Measurements from ENCODE around the gene MGST3.

MGST3 gene

DNA sequence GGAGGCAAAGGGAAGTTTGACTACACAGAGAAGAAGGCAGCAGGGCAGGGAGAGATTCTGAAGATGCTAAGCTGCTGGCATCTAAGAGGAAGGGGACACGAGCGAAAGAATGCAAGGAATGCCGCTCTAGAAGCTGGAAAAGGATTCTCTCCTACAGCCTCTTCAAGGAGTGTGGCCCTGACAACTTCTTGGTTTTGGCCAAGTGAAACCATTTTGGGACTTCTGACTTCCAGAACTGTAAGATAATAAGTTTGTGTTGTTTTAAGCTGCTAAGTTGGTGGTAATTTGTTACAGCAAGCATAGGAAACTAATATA, 28.5 kb downstream of the MGST3 start:
- H3K27me3 ChIP-seq: no peaks in the 10 kb centered on the region
- TF ChIP-seq CTCF (IDR thresholded peaks at IDR 0.05; ENCODE audit: low read depth, low read length): no peak
- H3K9me3 ChIP-seq: no peaks in the 10 kb centered on the region
- H3K36me3 ChIP-seq: no peaks in the 10 kb centered on the region
- no peaks in the 10 kb centered on the region for H3K4me1 ChIP-seq
- no peak overlapping the region for H3K4me3 ChIP-seq (ENCODE audit: low read depth, low read length)
- no peak for DNase-seq

- no peaks in the 10 kb centered on the region for H3K36me3 ChIP-seq
- no peaks in the 10 kb centered on the region for H3K4me1 ChIP-seq
- no peak overlapping the region for H3K4me3 ChIP-seq (ENCODE audit: low read depth, low read length)
- no peak for TF ChIP-seq CTCF (IDR thresholded peaks at IDR 0.05; ENCODE audit: low read depth, low read length)
- no peak for DNase-seq
- H3K9me3 ChIP-seq: no peaks in the 10 kb centered on the region
- H3K27me3 ChIP-seq: no peaks in the 10 kb centered on the region
These were observed 30.7 kb downstream of the MGST3 start for GRCh38 chr1:165661703-165662102.

DNA sequence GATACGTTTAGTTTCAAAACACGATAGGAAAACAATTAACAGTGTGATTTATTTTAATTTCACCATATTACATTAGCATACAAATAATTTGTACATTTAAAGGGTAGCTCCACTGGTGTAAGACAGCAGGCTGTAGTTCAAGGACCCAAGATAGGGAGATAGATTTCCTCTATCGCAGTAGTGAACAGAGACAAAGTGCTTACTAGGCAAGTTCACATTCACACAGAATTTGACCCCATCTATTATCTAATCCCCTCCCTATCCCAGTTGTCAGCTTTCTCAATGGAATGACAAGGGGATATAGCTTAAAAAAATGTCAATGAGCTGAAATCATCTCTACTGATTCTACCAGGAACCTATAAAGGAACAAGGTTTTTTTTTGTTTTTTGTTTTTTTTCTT, 31.2 kb downstream of the MGST3 start:
- no peaks in the 10 kb centered on the region for H3K9me3 ChIP-seq
- no peak for DNase-seq
- TF ChIP-seq CTCF (IDR thresholded peaks at IDR 0.05; ENCODE audit: low read depth, low read length): no peak
- peaks cover 3% of the 10 kb centered on the region for H3K36me3 ChIP-seq
- no peak overlapping the region for H3K4me3 ChIP-seq (ENCODE audit: low read depth, low read length)
- H3K27me3 ChIP-seq: no peaks in the 10 kb centered on the region
- H3K4me1 ChIP-seq: no peaks in the 10 kb centered on the region

- Histone ChIP-seq H3K9me3 (no peaks in the 10 kb centered on the region), H3K36me3 (peaks cover 10% of the 10 kb centered on the region), H3K4me1 (no peaks in the 10 kb centered on the region), H3K27me3 (no peaks in the 10 kb centered on the region), H3K4me3 (ENCODE audit: low read depth, low read length) (no peak overlapping the region)
- DNase-seq: no peak
- no peak for TF ChIP-seq CTCF (IDR thresholded peaks at IDR 0.05; ENCODE audit: low read depth, low read length)
These were observed 35.3 kb downstream of the MGST3 start for GRCh38 chr1:165666152-165666825.

DNA sequence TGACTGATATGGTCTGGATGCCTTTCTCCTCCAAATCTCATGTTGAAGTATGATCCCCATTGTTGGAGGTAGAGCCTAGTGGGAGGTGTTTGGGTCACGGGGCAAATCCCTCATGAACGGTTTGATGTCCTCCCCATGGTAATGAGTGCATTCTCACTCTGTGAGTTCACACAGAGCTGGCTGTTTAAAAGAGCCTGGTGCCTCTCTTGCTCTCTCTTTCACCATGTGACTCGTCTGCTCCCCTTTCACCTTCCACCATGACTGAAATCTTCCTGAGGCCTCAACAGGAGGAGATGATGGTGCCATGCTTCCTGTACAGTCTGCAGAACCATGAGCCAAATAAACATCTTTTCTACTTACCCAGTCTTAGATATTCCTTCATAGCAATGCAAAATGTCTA, 37.1 kb downstream of the MGST3 start:
- Histone ChIP-seq H3K4me3 (ENCODE audit: low read depth, low read length) (no peak overlapping the region), H3K36me3 (peaks cover 10% of the 10 kb centered on the region), H3K4me1 (no peaks in the 10 kb centered on the region), H3K27me3 (no peaks in the 10 kb centered on the region), H3K9me3 (no peaks in the 10 kb centered on the region)
- TF ChIP-seq CTCF (IDR thresholded peaks at IDR 0.05; ENCODE audit: low read depth, low read length): no peak
- no peak for DNase-seq

DNA sequence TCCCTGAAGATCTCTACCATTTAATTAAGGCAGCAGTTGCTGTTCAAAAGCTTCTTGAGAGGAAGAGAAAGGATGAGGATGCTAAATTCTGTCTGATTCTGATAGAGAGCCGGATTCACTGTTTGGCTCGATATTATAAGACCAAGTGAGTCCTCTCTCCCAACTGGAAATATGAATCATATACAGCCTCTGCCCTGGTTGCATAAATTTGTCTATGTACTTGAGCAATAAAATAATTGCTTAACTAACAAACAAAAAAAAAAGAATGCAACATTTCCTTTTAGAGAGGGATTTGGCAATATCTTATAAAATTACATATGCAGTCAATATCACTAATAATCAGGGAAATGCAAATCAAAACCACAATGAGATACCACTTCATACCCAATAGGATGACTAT, 40.5 kb downstream of the MGST3 start:
- Histone ChIP-seq H3K4me3 (ENCODE audit: low read depth, low read length) (no peak overlapping the region), H3K36me3 (peaks cover 13% of the 10 kb centered on the region), H3K9me3 (no peaks in the 10 kb centered on the region), H3K27me3 (no peaks in the 10 kb centered on the region), H3K4me1 (no peaks in the 10 kb centered on the region)
- no peak for TF ChIP-seq CTCF (IDR thresholded peaks at IDR 0.05; ENCODE audit: low read depth, low read length)
- no peak for DNase-seq
